EL (cell line): ENCODE measurements around the gene KCTD3.

Experiments used
- DNase-seq: peaks from one replicate; pipeline ENCODE4 v3.0.0-alpha.2; 2016

The KCTD3 gene

GRCh38 chr1:215661033-215661432 lies 93.9 kb downstream of the KCTD3 start:
- no peak for DNase-seq

GRCh38 chr1:215665215-215665614 lies 98.1 kb downstream of the KCTD3 start:
- DNase-seq: peak; percentile 92

- DNase-seq: no peak
Observed at GRCh38 chr1:215667761-215668160, 100.7 kb downstream of the KCTD3 start.

- DNase-seq: peak; percentile 14
Observed at GRCh38 chr1:215669806-215670491, 102.8 kb downstream of the KCTD3 start.
